Esophagus (tissue), 2 donors: ENCODE measurements around the gene CSAD. TPM values are rescaled to one million over a fixed set of nuclear protein-coding genes. Genes with fewer than 3 reads are reported as not detected.
A peak's percentile ranks its signal among the peaks of the same experiment; 100 is the strongest.
"Not testable (repeated sequence)": the region's sequence is repeated elsewhere in the genome, so short reads cannot be mapped to it uniquely, and the experiment has no call there.

Experiments
- H3K27ac ChIP-seq, 2 donors: one replicate each; pipeline ENCODE4 v1.5.1; 2013; ENCODE audit warnings: low read depth in 2 of 2, mild to moderate bottlenecking in 2 of 2, inconsistent platforms in 1 of 2, low read length in 1 of 2, moderate library complexity in 1 of 2
- H3K27me3 ChIP-seq, 2 donors: one replicate each; pipeline ENCODE4 v1.6.1; 2013; ENCODE audit warnings: low read length in 2 of 2, control low read depth in 1 of 2, mild to moderate bottlenecking in 1 of 2; ENCODE audit not compliant: insufficient read depth in 2 of 2, control insufficient read depth in 1 of 2
- H3K36me3 ChIP-seq, 2 donors: one replicate each; pipeline ENCODE4 v1.6.1; 2013; ENCODE audit warnings: low read length in 1 of 2; ENCODE audit not compliant: control insufficient read depth in 2 of 2, insufficient read depth in 2 of 2
- H3K4me1 ChIP-seq, 2 donors: one replicate each; pipeline ENCODE4 v1.6.1; 2013; ENCODE audit warnings: low read length in 1 of 2; ENCODE audit not compliant: control insufficient read depth in 2 of 2, insufficient read depth in 2 of 2
- H3K4me3 ChIP-seq, 2 donors: one replicate each; pipeline ENCODE4 v1.5.1; 2013; ENCODE audit warnings: low read length in 2 of 2, mild to moderate bottlenecking in 2 of 2, low read depth in 1 of 2, moderate library complexity in 1 of 2
- H3K9me3 ChIP-seq, 2 donors: one replicate each; pipeline ENCODE4 v1.6.1; 2013; ENCODE audit warnings: mild to moderate bottlenecking in 2 of 2, low read depth in 1 of 2, low read length in 1 of 2, moderate library complexity in 1 of 2; ENCODE audit not compliant: control insufficient read depth in 2 of 2, insufficient read depth in 1 of 2
- WGBS, 2 donors: extraction: QIAGEN DNeasy Blood & Tissue Kit; methylation state at CpG; one replicate each; pipeline ENCODE4 v1.1.7; 2013; 5-methylcytosine and 5-hydroxymethylcytosine counted together
- polyA plus RNA-seq, 2 donors: library from polyadenylated mRNA; stranded (reverse); fragments of 200-250 nt; gene quantifications; one replicate each; pipeline ENCODE4 v1.2.3, GENCODE V29; 2013
- donor health status: healthy with polysubstance abuse.
- donor health status: Bipolar disorder and iron deficiency.

Gene CSAD
- polyA plus RNA-seq, 2 donors = 25.6 to 63.7 TPM

- Histone ChIP-seq H3K27ac (peak overlapping the region in 1 of 2 donors; percentile 15), H3K4me3 (no peak overlapping the region), H3K4me1 (peaks cover 4 to 7% of the 10 kb centered on the region in 2 donors), H3K36me3 (peaks cover 35 to 51% of the 10 kb centered on the region in 2 donors), H3K27me3 (no peaks in the 10 kb centered on the region), H3K9me3 (peaks cover 0 to 3% of the 10 kb centered on the region in 2 donors)
- WGBS, 2 donors = 88 to 90% methylated on average over 13 of the region's 13 CpGs
Observed at GRCh38 chr12:53211476-53212381, 31.0 kb upstream of the CSAD start.

GRCh38 chr12:53210843-53211242 is 30.1 kb upstream of the CSAD start:
- Histone ChIP-seq H3K36me3 (peaks cover 35 to 51% of the 10 kb centered on the region in 2 donors), H3K27me3 (no peaks in the 10 kb centered on the region), H3K9me3 (peaks cover 0 to 3% of the 10 kb centered on the region in 2 donors), H3K4me1 (peaks cover 4 to 6% of the 10 kb centered on the region in 2 donors), H3K4me3 (no peak overlapping the region), H3K27ac (no peak overlapping the region)
- WGBS, 2 donors = 72 to 82% methylated on average over 4 of the region's 4 CpGs

- peaks cover 3 to 4% of the 10 kb centered on the region in 2 donors for H3K4me1 ChIP-seq
- H3K36me3 ChIP-seq = peaks cover 19 to 35% of the 10 kb centered on the region in 2 donors
- peak overlapping the region in 1 of 2 donors; percentile 57 for H3K27ac ChIP-seq
- H3K27me3 ChIP-seq = no peaks in the 10 kb centered on the region
- 54 to 62% methylated on average over 7 of the region's 7 CpGs for WGBS, 2 donors
- peaks cover 0 to 3% of the 10 kb centered on the region in 2 donors for H3K9me3 ChIP-seq
- no peak overlapping the region for H3K4me3 ChIP-seq
Observed at GRCh38 chr12:53208877-53209463, 28.2 kb upstream of the CSAD start.

DNA sequence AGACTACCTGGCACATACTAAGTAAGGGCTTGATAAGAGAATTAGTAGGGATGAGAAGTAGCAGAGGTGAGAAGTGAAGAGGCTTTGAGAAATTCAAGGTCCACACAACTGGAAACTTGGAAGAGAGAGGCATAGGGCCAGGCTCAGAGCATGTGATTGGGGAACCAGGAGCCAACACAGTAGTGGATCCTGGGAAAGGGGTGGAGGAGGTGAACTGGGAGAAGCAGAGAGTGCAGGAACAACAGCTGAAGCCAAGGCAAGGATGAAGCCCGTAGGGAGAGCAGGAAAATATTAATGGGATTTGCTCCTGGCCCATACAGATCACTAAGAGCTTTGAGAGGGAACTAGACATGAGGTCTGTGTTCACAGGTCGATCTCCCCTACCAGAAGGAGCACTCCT is 27.7 kb upstream of the CSAD start:
- Histone ChIP-seq H3K27me3 (no peaks in the 10 kb centered on the region), H3K9me3 (peaks cover 0 to 3% of the 10 kb centered on the region in 2 donors), H3K4me3 (no peak overlapping the region), H3K4me1 (peaks cover 3 to 4% of the 10 kb centered on the region in 2 donors), H3K27ac (peak overlapping the region in 1 of 2 donors; percentile 57), H3K36me3 (peaks cover 19 to 29% of the 10 kb centered on the region in 2 donors)
- WGBS, 2 donors = 44 to 57% methylated on average over 2 of the region's 2 CpGs

DNA sequence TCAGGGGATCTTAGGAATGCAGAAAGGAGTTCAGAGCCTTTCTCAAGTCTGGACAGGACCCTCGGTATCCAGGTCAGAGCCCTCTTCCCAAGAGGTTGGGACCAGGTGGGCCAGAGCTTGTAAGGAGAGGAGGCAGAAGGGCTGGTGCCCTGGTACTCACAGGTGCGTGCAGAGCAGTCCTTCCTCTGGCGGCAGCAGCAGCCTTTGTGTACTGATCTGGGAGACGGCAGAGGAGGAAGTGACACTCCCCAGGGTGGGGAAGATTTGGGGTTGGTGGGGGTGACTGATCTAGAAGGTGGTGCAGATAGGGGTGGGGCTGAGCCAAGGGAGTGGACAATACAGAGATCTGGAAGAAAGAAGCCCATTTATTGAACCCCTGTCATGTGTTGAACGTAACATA is 26.3 kb upstream of the CSAD start, which contains the start of gene ITGB7:
TSS of gene ITGB7 (minus strand) at position 210 of the 400 bp plus-strand sequence. CDS start 6,808 bp downstream, outside the sequence.
- H3K9me3 ChIP-seq = peaks cover 0 to 3% of the 10 kb centered on the region in 2 donors
- 29 to 43% methylated on average over 5 of the region's 5 CpGs for WGBS, 2 donors
- H3K36me3 ChIP-seq = peaks cover 15 to 18% of the 10 kb centered on the region in 2 donors
- peak within 1 kb of the TSS; percentile 56 to 60 for H3K27ac ChIP-seq
- H3K4me1 ChIP-seq = peaks cover 3 to 4% of the 10 kb centered on the region in 2 donors
- peak within 1 kb of the TSS in 1 of 2 donors; percentile 27 for H3K4me3 ChIP-seq
- no peaks in the 10 kb centered on the region for H3K27me3 ChIP-seq

DNA sequence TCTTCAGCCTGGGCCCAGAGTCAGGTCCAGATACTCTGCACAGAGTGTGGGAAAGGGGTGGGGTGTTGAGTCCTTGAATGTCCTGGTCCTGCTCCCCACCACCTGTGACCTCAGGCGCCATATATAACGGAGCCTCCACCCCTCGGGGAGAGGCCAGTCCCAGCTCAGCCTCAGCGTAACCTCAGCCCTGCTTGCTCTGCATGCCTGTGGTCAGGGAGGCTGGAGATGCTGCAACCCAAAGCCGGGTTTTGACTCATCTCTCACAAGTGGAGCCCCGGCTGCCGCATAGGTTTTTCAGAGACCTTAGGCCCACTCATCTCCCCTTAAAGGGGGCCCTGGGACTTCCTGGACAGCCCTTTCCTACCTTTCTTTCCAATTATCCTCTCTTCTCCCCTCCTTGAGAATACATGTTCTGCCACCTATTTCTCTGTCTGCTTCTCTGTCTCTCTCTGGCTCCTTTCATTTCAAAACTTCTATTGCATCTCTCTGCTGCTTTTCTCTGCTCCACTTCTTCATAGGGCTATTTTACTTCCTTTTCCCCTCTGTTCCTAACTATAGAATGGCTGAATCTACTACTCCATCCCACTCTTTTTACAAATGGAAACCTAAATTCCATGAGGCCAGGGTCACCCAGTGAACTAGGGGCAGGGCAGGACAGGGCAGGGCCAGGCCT is 25.2 kb upstream of the CSAD start:
- 66 to 72% methylated on average over 7 of the region's 7 CpGs for WGBS, 2 donors
- Histone ChIP-seq H3K36me3 (peaks cover 5 to 7% of the 10 kb centered on the region in 2 donors), H3K4me1 (peaks cover 3 to 4% of the 10 kb centered on the region in 2 donors), H3K9me3 (no peaks in the 10 kb centered on the region), H3K4me3 (no peak overlapping the region), H3K27ac (peak overlapping the region in 1 of 2 donors; percentile 60), H3K27me3 (no peaks in the 10 kb centered on the region)

DNA sequence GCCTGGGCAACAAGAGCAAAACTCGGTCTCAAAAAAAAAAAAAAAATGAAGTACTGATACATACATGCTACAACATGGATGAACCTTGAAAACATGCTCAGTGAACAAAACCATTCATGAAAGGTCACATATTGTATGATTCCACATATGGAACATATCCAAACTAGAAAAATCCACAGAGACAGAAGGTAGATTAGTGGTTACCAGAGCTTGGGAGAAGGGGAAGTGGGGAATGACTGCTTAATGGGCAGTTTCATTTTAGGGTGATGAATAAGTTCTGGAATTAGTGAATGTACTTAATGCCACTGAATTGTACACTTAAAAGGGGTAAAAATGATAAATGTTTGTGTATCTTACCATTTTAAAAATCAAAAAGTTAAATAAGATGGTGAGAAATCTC is 23.6 kb upstream of the CSAD start:
- H3K27me3 ChIP-seq = no peaks in the 10 kb centered on the region
- H3K9me3 ChIP-seq = no peaks in the 10 kb centered on the region
- no peak overlapping the region for H3K27ac ChIP-seq
- H3K4me1 ChIP-seq = peaks cover 3 to 4% of the 10 kb centered on the region in 2 donors
- 97 to 100% methylated on average over 1 of the region's 1 CpG for WGBS, 2 donors
- H3K36me3 ChIP-seq = peaks cover 0 to 4% of the 10 kb centered on the region in 2 donors
- no peak overlapping the region for H3K4me3 ChIP-seq

- not testable (repeated sequence) for H3K4me1 ChIP-seq, H3K27me3 ChIP-seq, H3K36me3 ChIP-seq, H3K27ac ChIP-seq, H3K9me3 ChIP-seq, H3K4me3 ChIP-seq
- 80 to 89% methylated on average over 7 of the region's 7 CpGs for WGBS, 2 donors
Observed at GRCh38 chr12:53202316-53202715, 21.6 kb upstream of the CSAD start.

DNA sequence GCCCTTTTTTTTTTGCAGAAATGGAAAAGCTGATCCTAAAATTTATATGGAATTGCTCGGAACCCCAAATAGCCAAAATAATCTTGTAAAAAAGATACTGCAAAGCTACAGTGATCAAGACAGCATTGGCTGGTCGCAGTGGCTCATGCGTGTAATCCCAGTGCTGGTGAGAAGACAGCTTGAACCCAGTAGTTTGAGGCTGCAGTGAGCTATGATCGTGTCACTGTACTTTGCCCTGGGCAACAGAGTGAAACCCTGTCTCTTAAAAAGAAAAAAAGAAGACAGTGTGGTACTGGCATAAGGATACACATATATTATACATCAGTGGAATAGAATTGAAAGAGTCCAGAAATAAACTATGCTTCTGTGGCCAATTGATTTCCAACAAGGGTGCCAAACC is 20.9 kb upstream of the CSAD start:
- no peak overlapping the region for H3K27ac ChIP-seq
- peaks cover 4 to 6% of the 10 kb centered on the region in 2 donors for H3K36me3 ChIP-seq
- no peaks in the 10 kb centered on the region for H3K9me3 ChIP-seq
- peaks cover 0 to 4% of the 10 kb centered on the region in 2 donors for H3K4me1 ChIP-seq
- H3K4me3 ChIP-seq = no peak overlapping the region
- no peaks in the 10 kb centered on the region for H3K27me3 ChIP-seq
- WGBS, 2 donors = 85 to 87% methylated on average over 4 of the region's 4 CpGs
